Measurements from ENCODE around the gene C5orf58.
"Not testable (repeated sequence)": the region's sequence is repeated elsewhere in the genome, so short reads cannot be mapped to it uniquely, and the experiment has no call there.

Gene C5orf58

GRCh38 chr5:170223906-170224305, 8.9 kb upstream of the C5orf58 start:
- no peak for DNase-seq (ENCODE audit: low read depth, low spot score)

GRCh38 chr5:170225326-170226128, 7.3 kb upstream of the C5orf58 start:
- DNase-seq (ENCODE audit: low read depth, low spot score), result peak; percentile 73

- DNase-seq (ENCODE audit: low read depth, low spot score), result no peak
Observed at GRCh38 chr5:170226129-170226615, 6.6 kb upstream of the C5orf58 start.

GRCh38 chr5:170226661-170227060, 6.1 kb upstream of the C5orf58 start:
- DNase-seq (ENCODE audit: low read depth, low spot score), result no peak

GRCh38 chr5:170228762-170229435, 3.9 kb upstream of the C5orf58 start:
- no peak for DNase-seq (ENCODE audit: low read depth, low spot score)

- DNase-seq (ENCODE audit: low read depth, low spot score), result no peak
Observed at GRCh38 chr5:170233358-170233892, 640 bp downstream of the C5orf58 start.

GRCh38 chr5:170235876-170236864, 3.4 kb downstream of the C5orf58 start:
- DNase-seq (ENCODE audit: low read depth, low spot score), result no peak

GRCh38 chr5:170238456-170239196, 5.8 kb downstream of the C5orf58 start:
- DNase-seq (ENCODE audit: low read depth, low spot score), result no peak

GRCh38 chr5:170245436-170245835, 12.7 kb downstream of the C5orf58 start:
- not testable (repeated sequence) for DNase-seq (ENCODE audit: low read depth, low spot score)

- peak; percentile 79 for DNase-seq (ENCODE audit: low read depth, low spot score)
Observed at GRCh38 chr5:170246126-170246870, 13.5 kb downstream of the C5orf58 start.

GRCh38 chr5:170247363-170247762, 14.6 kb downstream of the C5orf58 start:
- no peak for DNase-seq (ENCODE audit: low read depth, low spot score)

GRCh38 chr5:170248172-170248930, 15.6 kb downstream of the C5orf58 start:
- no peak for DNase-seq (ENCODE audit: low read depth, low spot score)

- DNase-seq (ENCODE audit: low read depth, low spot score), result not testable (repeated sequence)
Observed at GRCh38 chr5:170248931-170249227, 16.1 kb downstream of the C5orf58 start.

- DNase-seq (ENCODE audit: low read depth, low spot score), result no peak
Observed at GRCh38 chr5:170249355-170249754, 16.6 kb downstream of the C5orf58 start.

- no peak for DNase-seq (ENCODE audit: low read depth, low spot score)
Observed at GRCh38 chr5:170250810-170251317, 18.1 kb downstream of the C5orf58 start.

- DNase-seq (ENCODE audit: low read depth, low spot score), result no peak
Observed at GRCh38 chr5:170251462-170251861, 18.7 kb downstream of the C5orf58 start.

GRCh38 chr5:170252109-170252508, 19.3 kb downstream of the C5orf58 start:
- no peak for DNase-seq (ENCODE audit: low read depth, low spot score)

- DNase-seq (ENCODE audit: low read depth, low spot score), result no peak
Observed at GRCh38 chr5:170252720-170253350, 20.1 kb downstream of the C5orf58 start.

- DNase-seq (ENCODE audit: low read depth, low spot score), result no peak
Observed at GRCh38 chr5:170254056-170254455, 21.3 kb downstream of the C5orf58 start.

Measured in ELF-1 (cell line).